Measurements from ENCODE around the gene PCDH15.

Gene PCDH15

DNA sequence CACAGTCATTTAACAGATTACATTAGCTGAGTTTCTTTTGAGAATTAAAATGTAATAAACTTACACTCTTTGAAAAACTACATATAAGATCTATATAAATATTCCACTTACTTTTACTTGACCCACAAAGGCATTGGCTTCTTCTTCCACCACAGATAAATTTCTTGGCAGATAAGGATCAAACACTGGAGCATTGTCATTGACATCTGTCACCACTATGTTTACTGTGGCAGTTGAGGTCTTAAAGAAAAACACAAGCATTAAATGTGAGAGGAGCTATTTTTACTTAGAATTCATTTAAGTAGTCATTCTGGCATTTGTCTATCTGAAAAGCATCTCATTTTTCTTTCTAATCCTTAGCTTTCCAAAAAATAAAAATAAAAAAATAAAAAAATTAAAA, 734.4 kb downstream of the PCDH15 start:
- Mint-ChIP-seq H3K4me3 (no peak overlapping the region), H3K9me3 (no peaks in the 10 kb centered on the region), H3K27ac (no peak overlapping the region), H3K27me3 (no peaks in the 10 kb centered on the region), H3K36me3 (no peaks in the 10 kb centered on the region), H3K4me1 (no peaks in the 10 kb centered on the region)
- no peak for DNase-seq (ENCODE audit: low spot score in 2 of 2)
- no peak for ATAC-seq (ENCODE audit: low read depth)

DNA sequence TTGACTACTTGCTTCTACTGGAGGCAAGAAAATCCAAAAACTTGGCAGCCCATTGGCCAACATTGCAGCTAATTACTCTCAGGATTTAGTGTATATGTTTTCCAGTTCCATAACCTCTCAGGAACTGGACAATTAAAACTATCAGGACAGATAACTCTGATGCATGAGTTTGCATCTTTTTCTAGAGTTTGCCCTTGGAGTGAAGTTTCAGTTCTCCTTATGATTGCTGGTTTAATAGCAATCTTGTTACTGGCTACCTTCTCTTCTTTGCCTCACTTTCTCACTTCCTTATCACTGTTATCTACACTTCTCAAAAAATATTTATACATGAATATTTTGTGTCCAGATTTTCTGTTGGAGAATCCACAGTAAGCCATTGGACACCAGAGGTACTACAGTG, 735.9 kb downstream of the PCDH15 start:
- no peak for ATAC-seq (ENCODE audit: low read depth)
- Mint-ChIP-seq H3K27me3 (no peaks in the 10 kb centered on the region), H3K27ac (no peak overlapping the region), H3K4me3 (no peak overlapping the region), H3K36me3 (no peaks in the 10 kb centered on the region), H3K9me3 (no peaks in the 10 kb centered on the region), H3K4me1 (no peaks in the 10 kb centered on the region)
- DNase-seq (ENCODE audit: low spot score in 2 of 2): no peak

DNA sequence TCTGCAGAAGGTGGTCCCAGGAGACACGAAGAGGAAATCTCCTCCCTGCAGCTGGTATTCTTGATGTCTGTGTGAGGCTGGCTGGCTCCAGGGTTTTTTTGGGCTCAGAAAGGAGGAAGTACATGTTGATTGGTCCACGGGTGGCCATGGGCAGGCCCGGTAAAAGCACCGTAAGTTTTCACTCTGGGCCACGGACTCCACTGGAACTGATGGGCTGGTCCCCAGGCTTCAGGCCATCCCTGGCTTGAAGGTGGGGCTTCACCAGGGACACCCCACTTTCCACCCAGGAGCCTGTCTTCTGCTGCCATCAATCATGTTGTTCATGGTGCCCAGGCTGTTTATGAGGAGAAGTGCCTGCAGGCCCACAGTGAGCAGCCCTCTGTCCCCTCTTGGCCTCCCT, 736.8 kb downstream of the PCDH15 start:
- Mint-ChIP-seq H3K36me3 (no peaks in the 10 kb centered on the region), H3K9me3 (peaks cover 1% of the 10 kb centered on the region), H3K4me3 (no peak overlapping the region), H3K27me3 (no peaks in the 10 kb centered on the region), H3K4me1 (no peaks in the 10 kb centered on the region), H3K27ac (no peak overlapping the region)
- ATAC-seq (ENCODE audit: low read depth) (no peak), DNase-seq (ENCODE audit: low spot score in 2 of 2) (no peak)

DNA sequence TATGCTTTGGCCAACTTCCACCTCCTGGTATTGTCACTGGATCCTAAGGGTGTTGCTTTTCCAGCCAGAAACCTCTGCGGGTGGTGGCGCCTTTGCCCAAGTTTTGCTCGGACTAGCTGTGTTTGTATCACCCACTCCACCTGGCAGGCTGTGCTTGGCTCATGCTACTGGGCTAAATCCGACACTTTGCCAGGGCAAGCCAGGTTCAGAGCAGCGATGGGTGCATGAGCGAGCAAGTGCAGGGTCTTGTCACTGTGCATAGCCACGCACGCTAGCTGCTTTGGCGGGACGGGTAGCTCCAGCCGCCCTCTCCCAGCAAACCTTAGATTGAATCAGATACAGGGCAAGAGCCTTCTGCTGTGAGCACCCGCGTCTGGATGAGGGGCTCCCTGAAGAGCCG, 737.5 kb downstream of the PCDH15 start:
- DNase-seq (ENCODE audit: low spot score in 2 of 2): no peak
- Mint-ChIP-seq H3K4me3 (no peak overlapping the region), H3K9me3 (peaks cover 1% of the 10 kb centered on the region), H3K36me3 (no peaks in the 10 kb centered on the region), H3K4me1 (no peaks in the 10 kb centered on the region), H3K27ac (no peak overlapping the region), H3K27me3 (no peaks in the 10 kb centered on the region)
- ATAC-seq (ENCODE audit: low read depth): no peak

DNA sequence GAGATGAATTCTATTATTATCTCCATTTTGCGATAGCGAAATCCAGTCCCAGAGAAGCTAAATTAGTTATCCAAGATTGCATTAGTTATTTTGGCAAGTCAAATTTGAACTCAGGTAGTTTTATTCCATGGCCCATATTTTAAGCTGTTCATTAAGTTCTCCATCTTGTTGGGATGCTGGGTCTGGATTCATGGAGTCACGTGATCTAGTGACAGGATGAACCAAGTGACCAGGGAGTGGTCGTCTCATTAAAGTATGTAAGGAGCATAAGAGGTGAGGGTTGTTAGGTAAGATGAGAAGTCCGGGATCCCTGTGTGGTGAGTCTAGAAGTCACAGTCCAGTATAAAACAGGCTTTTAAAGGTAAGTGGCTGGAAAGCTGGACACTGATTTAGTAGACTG, 740.5 kb downstream of the PCDH15 start:
- Mint-ChIP-seq H3K9me3 (peaks cover 5% of the 10 kb centered on the region), H3K36me3 (no peaks in the 10 kb centered on the region), H3K4me1 (no peaks in the 10 kb centered on the region), H3K27ac (no peak overlapping the region), H3K4me3 (no peak overlapping the region), H3K27me3 (no peaks in the 10 kb centered on the region)
- no peak for DNase-seq (ENCODE audit: low spot score in 2 of 2)
- no peak for ATAC-seq (ENCODE audit: low read depth)

DNA sequence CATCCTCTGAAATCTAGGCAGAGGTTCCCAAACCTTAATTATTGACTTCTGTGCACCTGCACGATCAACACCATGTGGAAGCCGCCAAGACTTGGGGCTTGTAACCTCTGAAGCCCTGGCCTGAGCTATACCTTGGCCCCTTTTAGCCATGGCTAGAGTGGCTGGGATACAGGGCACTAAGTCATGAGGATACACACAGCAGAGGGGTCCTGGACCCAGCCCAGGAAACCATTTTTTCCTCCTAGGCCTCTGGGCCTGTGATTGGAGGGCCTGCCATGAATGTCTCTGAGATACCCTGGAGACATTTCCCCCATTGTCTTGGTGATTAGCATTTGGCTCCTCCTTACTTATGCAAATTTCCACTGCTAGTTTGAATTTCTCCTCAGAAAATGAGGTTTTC, 743.7 kb downstream of the PCDH15 start:
- ATAC-seq (ENCODE audit: low read depth): no peak
- H3K27ac Mint-ChIP-seq: no peak overlapping the region
- H3K9me3 Mint-ChIP-seq: peaks cover 7% of the 10 kb centered on the region
- no peaks in the 10 kb centered on the region for H3K4me1 Mint-ChIP-seq
- H3K36me3 Mint-ChIP-seq: no peaks in the 10 kb centered on the region
- no peak overlapping the region for H3K4me3 Mint-ChIP-seq
- DNase-seq (ENCODE audit: low spot score in 2 of 2): no peak
- no peaks in the 10 kb centered on the region for H3K27me3 Mint-ChIP-seq

DNA sequence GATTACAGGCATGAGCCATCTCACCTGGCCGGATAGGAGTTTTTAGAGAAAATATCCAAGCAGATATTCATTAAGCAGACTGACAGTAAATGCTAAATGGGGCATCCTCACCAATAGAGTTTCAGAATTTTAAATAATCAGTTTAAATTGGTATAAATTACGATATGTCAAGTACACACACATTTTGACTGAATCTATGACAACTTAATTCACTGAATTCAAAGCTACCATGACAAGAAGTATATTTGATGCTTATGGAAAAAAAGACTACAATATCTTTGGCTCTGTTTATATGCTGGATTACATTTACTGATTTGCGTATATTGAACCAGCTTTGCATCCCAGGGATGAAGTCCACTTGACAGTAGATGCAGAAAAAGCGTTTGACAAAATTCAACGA, 774.7 kb downstream of the PCDH15 start:
- no peak for DNase-seq (ENCODE audit: low spot score in 2 of 2)
- no peak overlapping the region for H3K4me3 Mint-ChIP-seq

DNA sequence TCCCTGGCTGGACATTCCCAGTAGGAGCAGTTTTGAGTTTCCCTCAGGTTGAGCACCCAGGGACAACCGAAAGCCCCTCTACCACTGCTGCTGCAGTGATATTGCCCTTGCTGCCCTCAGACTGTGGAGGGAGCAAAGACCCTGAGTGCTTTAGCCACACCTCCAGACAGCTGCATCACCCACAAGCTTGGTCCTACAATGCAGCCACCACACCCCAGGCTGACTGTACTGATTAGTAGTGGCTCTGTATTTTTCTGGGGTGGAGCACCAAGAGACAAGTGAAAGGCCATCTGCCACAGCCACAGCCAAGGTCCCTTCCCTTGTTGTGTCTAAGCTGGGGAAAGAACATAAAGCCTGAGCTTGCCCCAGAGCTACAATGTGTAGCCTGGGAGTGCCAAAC, 789.9 kb downstream of the PCDH15 start:
- H3K4me3 Mint-ChIP-seq: no peak overlapping the region
- no peak overlapping the region for H3K27ac Mint-ChIP-seq
- H3K36me3 Mint-ChIP-seq: no peaks in the 10 kb centered on the region
- peaks cover 5% of the 10 kb centered on the region for H3K9me3 Mint-ChIP-seq
- H3K4me1 Mint-ChIP-seq: no peaks in the 10 kb centered on the region
- no peaks in the 10 kb centered on the region for H3K27me3 Mint-ChIP-seq
- ATAC-seq (ENCODE audit: low read depth) (no peak), DNase-seq (ENCODE audit: low spot score in 2 of 2) (no peak)

More for the DNA sequence above, 774.7 kb downstream of the PCDH15 start:
- ATAC-seq (ENCODE audit: low read depth): no peak
- H3K9me3 Mint-ChIP-seq: peaks cover 1% of the 10 kb centered on the region
- no peak overlapping the region for H3K27ac Mint-ChIP-seq
- H3K4me1 Mint-ChIP-seq: no peaks in the 10 kb centered on the region
- no peaks in the 10 kb centered on the region for H3K27me3 Mint-ChIP-seq
- no peaks in the 10 kb centered on the region for H3K36me3 Mint-ChIP-seq

DNA sequence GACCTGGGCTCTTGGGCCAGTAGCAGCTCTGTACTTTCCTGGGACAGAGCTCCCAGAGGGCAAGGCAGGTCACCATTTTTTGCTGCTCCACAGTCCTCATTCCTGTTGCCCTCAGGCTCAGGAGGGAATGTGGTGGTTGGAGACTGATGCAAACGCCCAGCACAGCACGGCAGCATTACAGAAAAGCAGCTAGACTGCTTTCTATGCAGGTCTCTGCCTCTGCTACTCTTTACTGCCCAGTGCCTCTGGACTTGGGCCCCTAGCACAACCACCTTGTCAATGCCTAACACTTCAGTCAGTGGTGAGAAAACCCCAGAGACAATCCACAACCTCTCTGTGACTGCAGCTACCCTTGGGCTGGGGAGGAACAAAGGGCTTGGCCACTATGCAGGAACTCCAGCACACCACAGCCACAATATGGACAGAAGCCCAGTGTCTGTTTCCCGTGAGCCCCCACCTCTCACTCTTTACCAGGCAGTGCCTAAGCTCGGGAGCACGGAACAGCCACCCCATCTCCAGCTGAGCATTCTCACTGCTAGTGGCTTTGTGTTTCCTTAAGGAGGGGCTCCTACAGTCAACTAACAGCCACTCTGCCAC, 790.6 kb downstream of the PCDH15 start:
- no peaks in the 10 kb centered on the region for H3K4me1 Mint-ChIP-seq
- ATAC-seq (ENCODE audit: low read depth) (no peak), DNase-seq (ENCODE audit: low spot score in 2 of 2) (no peak)
- peaks cover 5% of the 10 kb centered on the region for H3K9me3 Mint-ChIP-seq
- H3K4me3 Mint-ChIP-seq: no peak overlapping the region
- no peaks in the 10 kb centered on the region for H3K36me3 Mint-ChIP-seq
- no peaks in the 10 kb centered on the region for H3K27me3 Mint-ChIP-seq
- no peak overlapping the region for H3K27ac Mint-ChIP-seq

DNA sequence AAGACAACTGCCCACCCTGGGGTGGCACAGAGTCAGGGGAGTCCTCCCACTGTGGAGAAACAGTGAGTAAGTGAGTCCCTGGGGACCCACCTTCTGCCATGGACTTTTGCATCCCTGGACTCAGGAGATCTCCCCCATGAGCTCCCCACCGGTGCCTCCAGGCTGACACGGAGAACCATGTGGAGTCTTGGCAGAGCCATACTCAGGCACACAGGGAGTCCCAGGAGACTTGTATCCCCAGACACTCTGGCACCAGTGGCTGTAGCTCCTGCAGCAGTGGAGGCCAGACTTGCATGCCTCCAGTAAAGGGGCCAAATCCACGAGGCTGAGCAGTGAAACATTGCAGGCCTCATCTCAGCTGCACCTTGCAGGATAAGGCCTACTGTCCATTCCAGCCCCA, 791.4 kb downstream of the PCDH15 start:
- no peak overlapping the region for H3K4me3 Mint-ChIP-seq
- no peak for DNase-seq (ENCODE audit: low spot score in 2 of 2)
- no peaks in the 10 kb centered on the region for H3K4me1 Mint-ChIP-seq
- H3K27me3 Mint-ChIP-seq: no peaks in the 10 kb centered on the region
- H3K27ac Mint-ChIP-seq: no peak overlapping the region
- H3K9me3 Mint-ChIP-seq: peaks cover 5% of the 10 kb centered on the region
- H3K36me3 Mint-ChIP-seq: no peaks in the 10 kb centered on the region
- no peak for ATAC-seq (ENCODE audit: low read depth)

DNA sequence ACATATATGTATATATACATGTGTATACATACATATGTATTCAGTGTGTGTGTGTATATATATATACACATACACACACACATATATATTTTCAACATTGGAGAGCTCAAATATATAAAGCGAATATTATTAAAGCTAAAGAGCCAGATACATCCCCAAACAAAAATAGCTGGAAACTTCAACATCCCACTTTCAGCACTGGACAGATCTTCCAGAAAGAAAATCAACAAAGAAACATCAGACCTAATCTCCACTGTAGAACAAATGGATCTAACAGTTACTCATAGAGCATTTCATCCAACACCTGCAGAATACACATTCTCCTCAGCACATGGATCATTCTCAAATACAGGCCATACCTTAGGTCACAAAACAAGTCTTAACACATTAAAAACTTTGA, 799.0 kb downstream of the PCDH15 start:
- Mint-ChIP-seq H3K27me3 (no peaks in the 10 kb centered on the region), H3K9me3 (peaks cover 5% of the 10 kb centered on the region), H3K4me3 (no peak overlapping the region), H3K36me3 (no peaks in the 10 kb centered on the region), H3K27ac (no peak overlapping the region), H3K4me1 (no peaks in the 10 kb centered on the region)
- no peak for DNase-seq (ENCODE audit: low spot score in 2 of 2)
- ATAC-seq (ENCODE audit: low read depth): no peak

DNA sequence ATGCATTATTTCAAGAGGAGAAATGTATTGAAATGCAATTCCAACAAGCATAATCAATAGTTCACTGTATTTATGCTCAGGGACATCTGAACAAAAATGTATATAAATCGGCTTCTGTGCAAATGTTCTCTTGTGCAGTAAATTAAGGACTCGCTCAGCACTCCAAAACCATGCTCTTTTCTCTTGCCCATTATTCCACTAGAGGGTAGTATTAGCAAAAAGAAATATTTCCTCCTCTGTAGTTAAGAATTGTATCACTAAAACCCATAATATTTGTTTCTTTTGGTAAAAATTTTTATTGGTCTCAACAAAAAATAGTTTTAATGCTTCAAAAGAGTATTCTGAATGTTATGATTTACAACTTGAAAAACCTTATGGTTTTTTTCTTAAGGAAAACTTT, 803.1 kb downstream of the PCDH15 start:
- Mint-ChIP-seq H3K27me3 (no peaks in the 10 kb centered on the region), H3K36me3 (no peaks in the 10 kb centered on the region), H3K9me3 (peaks cover 1% of the 10 kb centered on the region), H3K4me1 (no peaks in the 10 kb centered on the region), H3K4me3 (no peak overlapping the region), H3K27ac (no peak overlapping the region)
- DNase-seq (ENCODE audit: low spot score in 2 of 2): no peak
- ATAC-seq (ENCODE audit: low read depth): no peak

DNA sequence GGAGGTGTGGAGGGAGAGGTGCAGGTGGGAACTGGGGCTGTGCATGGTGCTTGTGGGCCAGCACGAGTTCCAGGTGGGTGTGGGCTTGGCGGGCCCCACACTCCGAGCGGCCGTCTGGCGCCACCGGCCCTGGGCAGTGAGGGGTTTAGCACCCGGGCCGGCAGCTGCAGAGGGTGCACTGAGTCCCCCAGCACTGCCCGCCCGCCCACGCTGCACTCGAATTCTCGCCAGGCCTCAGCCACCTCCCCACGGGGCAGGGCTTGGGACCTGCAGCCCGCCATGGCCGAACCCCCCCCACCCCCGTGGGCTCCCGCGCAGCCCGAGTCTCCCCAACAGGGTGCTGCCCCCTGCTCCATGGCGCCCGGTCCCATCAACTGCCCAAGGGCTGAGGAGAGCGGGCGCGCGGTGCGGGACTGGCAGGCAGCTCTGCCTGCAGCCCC, 810.2 kb downstream of the PCDH15 start:
- Mint-ChIP-seq H3K4me3 (no peak overlapping the region), H3K9me3 (no peaks in the 10 kb centered on the region), H3K36me3 (no peaks in the 10 kb centered on the region), H3K4me1 (no peaks in the 10 kb centered on the region), H3K27ac (no peak overlapping the region), H3K27me3 (no peaks in the 10 kb centered on the region)
- DNase-seq (ENCODE audit: low spot score in 2 of 2) (no peak), ATAC-seq (ENCODE audit: low read depth) (no peak)

DNA sequence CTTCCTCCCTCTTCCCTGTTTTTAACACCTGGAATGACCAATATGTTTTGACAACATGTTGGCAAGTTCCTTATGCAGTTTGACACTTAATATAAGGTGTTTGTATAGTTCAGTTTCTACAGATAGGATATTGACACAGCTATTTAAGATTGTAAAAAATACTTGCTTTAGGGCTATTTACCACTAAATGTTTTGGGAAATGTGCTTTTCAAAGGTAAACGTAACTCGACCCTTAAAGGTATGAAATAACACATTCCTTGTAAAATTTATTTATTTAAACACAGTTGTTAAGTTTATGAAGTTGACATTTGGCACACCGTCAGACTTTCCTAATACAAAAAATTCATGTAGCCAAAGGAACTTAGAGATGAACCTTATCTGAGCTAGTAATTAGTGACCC, 817.6 kb downstream of the PCDH15 start:
- no peaks in the 10 kb centered on the region for H3K4me1 Mint-ChIP-seq
- no peak overlapping the region for H3K27ac Mint-ChIP-seq
- H3K4me3 Mint-ChIP-seq: no peak overlapping the region
- H3K9me3 Mint-ChIP-seq: peaks cover 6% of the 10 kb centered on the region
- H3K27me3 Mint-ChIP-seq: no peaks in the 10 kb centered on the region
- DNase-seq (ENCODE audit: low spot score in 2 of 2) (no peak), ATAC-seq (ENCODE audit: low read depth) (no peak)
- no peaks in the 10 kb centered on the region for H3K36me3 Mint-ChIP-seq

DNA sequence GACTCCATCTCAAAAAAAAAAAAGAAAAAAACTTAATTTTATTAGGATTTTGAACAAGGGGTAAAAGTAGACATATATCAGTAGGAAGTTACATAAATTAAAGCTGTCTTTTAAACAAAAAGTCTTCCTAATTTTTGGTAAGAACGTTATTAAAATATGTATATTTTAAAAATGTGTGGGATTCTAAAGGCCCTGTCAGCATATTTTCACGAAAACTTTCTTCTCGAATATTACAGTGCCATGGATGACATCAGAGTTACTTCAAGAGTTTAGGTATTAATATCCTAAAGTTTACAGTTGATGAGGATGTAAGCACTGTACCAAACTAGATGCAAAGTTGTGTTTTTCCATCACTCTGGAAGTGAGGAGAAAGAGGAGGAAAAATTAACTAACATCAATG, 820.8 kb downstream of the PCDH15 start:
- peaks cover 6% of the 10 kb centered on the region for H3K9me3 Mint-ChIP-seq
- H3K36me3 Mint-ChIP-seq: no peaks in the 10 kb centered on the region
- H3K27me3 Mint-ChIP-seq: no peaks in the 10 kb centered on the region
- ATAC-seq (ENCODE audit: low read depth) (no peak), DNase-seq (ENCODE audit: low spot score in 2 of 2) (no peak)
- no peak overlapping the region for H3K27ac Mint-ChIP-seq
- H3K4me3 Mint-ChIP-seq: no peak overlapping the region
- no peaks in the 10 kb centered on the region for H3K4me1 Mint-ChIP-seq

All from memory B cell (primary cell).